MM.1S (cell line): Measurements from ENCODE around the gene C1QL4.

ENCODE experiments used
- DNase-seq: peaks from one replicate; pipeline ENCODE4 v3.0.0-alpha.2; 2015
- H2AFZ ChIP-seq: fragments of 300-600 bp; sonication (generic); 2 replicates; pipeline ENCODE4 v1.6.0; 2016; ENCODE audit warnings: antibody characterized with exemption, low read length
- H3F3A ChIP-seq: fragments of 300-600 bp; sonication (generic); 2 replicates; pipeline ENCODE4 v1.6.1; 2016; ENCODE audit warnings: mild to moderate bottlenecking, antibody characterized with exemption, low read length, moderate library complexity, mixed read lengths; ENCODE audit not compliant: insufficient read depth
- H3K27ac ChIP-seq: fragments of 300-600 bp; sonication (generic); 2 replicates; pipeline ENCODE4 v1.5.1; 2016; ENCODE audit warnings: mild to moderate bottlenecking, low read length
- H3K27me3 ChIP-seq: fragments of 300-600 bp; sonication (generic); replicated peaks from 2 replicates; pipeline ENCODE4 v1.6.0; 2016; ENCODE audit warnings: low read length; ENCODE audit not compliant: insufficient read depth
- H3K36me3 ChIP-seq: fragments of 300-600 bp; sonication (generic); replicated peaks from 2 replicates; pipeline ENCODE4 v1.6.1; 2016; ENCODE audit warnings: mild to moderate bottlenecking, low read length, mixed read lengths; ENCODE audit not compliant: insufficient read depth
- H3K4me1 ChIP-seq: fragments of 300-600 bp; sonication (generic); 2 replicates; pipeline ENCODE4 v1.6.1; 2016; ENCODE audit warnings: low read length, mixed read lengths
- H3K4me2 ChIP-seq: fragments of 300-600 bp; sonication (generic); 2 replicates; pipeline ENCODE4 v1.6.0; 2016; ENCODE audit warnings: low read depth, low read length
- H3K4me3 ChIP-seq: fragments of 300-600 bp; sonication (generic); 2 replicates; pipeline ENCODE4 v1.5.1; 2016; ENCODE audit warnings: low read length, mixed read lengths
- H3K79me2 ChIP-seq: fragments of 300-600 bp; sonication (generic); 2 replicates; pipeline ENCODE4 v1.6.1; 2016; ENCODE audit warnings: mixed run types, low read length, mixed read lengths
- H3K9ac ChIP-seq: fragments of 300-600 bp; sonication (generic); 2 replicates; pipeline ENCODE4 v1.6.1; 2016; ENCODE audit warnings: low read length, mixed read lengths
- H3K9me2 ChIP-seq: fragments of 300-600 bp; sonication (generic); replicated peaks from 2 replicates; pipeline ENCODE4 v1.6.1; 2016; ENCODE audit warnings: mild to moderate bottlenecking, low read length, mixed read lengths; ENCODE audit not compliant: insufficient read depth
- H3K9me3 ChIP-seq: fragments of 300-600 bp; sonication (generic); replicated peaks from 2 replicates; pipeline ENCODE4 v1.6.1; 2016; ENCODE audit warnings: mild to moderate bottlenecking, low read length, mixed read lengths; ENCODE audit not compliant: insufficient read depth
- H4K20me1 ChIP-seq: fragments of 300-600 bp; sonication (generic); 2 replicates; pipeline ENCODE4 v1.6.1; 2016; ENCODE audit warnings: mild to moderate bottlenecking, low read length, moderate library complexity, mixed read lengths; ENCODE audit not compliant: insufficient read depth
- CTCF ChIP-seq: fragments of 300-600 bp; sonication (generic); IDR thresholded peaks from 2 replicates; pipeline ENCODE4 v1.5.1; 2016; ENCODE audit warnings: antibody characterized with exemption, low read length, mixed read lengths
- EZH2 ChIP-seq: fragments of 300-600 bp; sonication (generic); optimal IDR thresholded peaks from 2 replicates; pipeline ENCODE3; 2017; ENCODE audit warnings: low read depth, mild to moderate bottlenecking, antibody characterized with exemption, low read length, mixed read lengths
- EZH2phosphoT487 ChIP-seq: fragments of 300-600 bp; sonication (generic); IDR thresholded peaks from 2 replicates; pipeline ENCODE4 v1.6.1; 2018; ENCODE audit warnings: antibody characterized with exemption, low read length

Gene C1QL4

GRCh38 chr12:49330032-49330619 lies 6.9 kb downstream of the C1QL4 start:
- H3K9ac ChIP-seq, result no peak overlapping the region
- H3K9me2 ChIP-seq, result no peaks in the 10 kb centered on the region
- H3F3A ChIP-seq, result peaks cover 12% of the 10 kb centered on the region
- H3K27me3 ChIP-seq, result peaks cover 5% of the 10 kb centered on the region; the same call in 1 of the 2 replicates
- TF ChIP-seq CTCF, result no peak
- TF ChIP-seq EZH2phosphoT487, result no peak
- no peak for TF ChIP-seq EZH2
- H3K79me2 ChIP-seq, result no peaks in the 10 kb centered on the region
- no peak overlapping the region for H3K27ac ChIP-seq
- no peak for DNase-seq
- H3K36me3 ChIP-seq, result peaks cover 4% of the 10 kb centered on the region; the same call in 1 of the 2 replicates
- H3K9me3 ChIP-seq, result no peaks in the 10 kb centered on the region
- no peak overlapping the region for H3K4me3 ChIP-seq
- no peak overlapping the region for H3K4me2 ChIP-seq
- no peak overlapping the region for H2AFZ ChIP-seq
- no peaks in the 10 kb centered on the region for H4K20me1 ChIP-seq
- H3K4me1 ChIP-seq, result no peaks in the 10 kb centered on the region

GRCh38 chr12:49328816-49329215 lies 8.2 kb downstream of the C1QL4 start:
- Histone ChIP-seq H3K79me2 (peaks cover 6% of the 10 kb centered on the region), H3K4me1 (no peaks in the 10 kb centered on the region), H3K9ac (no peak overlapping the region), H2AFZ (no peak overlapping the region), H3K27me3 (0 out of 2 replicates have a peak, but pooled peaks cover 4% of the 10 kb centered on the region), H3K4me2 (no peak overlapping the region), H4K20me1 (no peaks in the 10 kb centered on the region), H3K9me3 (no peaks in the 10 kb centered on the region), H3F3A (peaks cover 9% of the 10 kb centered on the region; the same call in 1 of the 2 replicates), H3K36me3 (peaks cover 4% of the 10 kb centered on the region; the same call in 1 of the 2 replicates), H3K4me3 (no peak overlapping the region), H3K9me2 (no peaks in the 10 kb centered on the region), H3K27ac (no peak overlapping the region)
- TF ChIP-seq CTCF (no peak), EZH2 (no peak), EZH2phosphoT487 (no peak)
- no peak for DNase-seq

- no peaks in the 10 kb centered on the region for H4K20me1 ChIP-seq
- no peak overlapping the region for H3K9ac ChIP-seq
- no peak overlapping the region for H3K4me2 ChIP-seq
- H2AFZ ChIP-seq, result no peak overlapping the region
- peaks cover 4% of the 10 kb centered on the region; the same call in 1 of the 2 replicates for H3K36me3 ChIP-seq
- TF ChIP-seq EZH2, result no peak
- no peak for TF ChIP-seq CTCF
- no peak for TF ChIP-seq EZH2phosphoT487
- H3K4me1 ChIP-seq, result no peaks in the 10 kb centered on the region
- no peaks in the 10 kb centered on the region for H3K9me3 ChIP-seq
- H3K27ac ChIP-seq, result no peak overlapping the region
- no peaks in the 10 kb centered on the region for H3K27me3 ChIP-seq
- H3F3A ChIP-seq, result peaks cover 9% of the 10 kb centered on the region; the same call in 1 of the 2 replicates
- H3K4me3 ChIP-seq, result no peak overlapping the region
- no peaks in the 10 kb centered on the region for H3K9me2 ChIP-seq
- DNase-seq, result no peak
- H3K79me2 ChIP-seq, result peaks cover 13% of the 10 kb centered on the region
These were observed 9.1 kb downstream of the C1QL4 start for GRCh38 chr12:49327887-49328286.
